COLO668 (cell line): ENCODE measurements around the gene ARPC1A.
"Not testable (repeated sequence)": the region's sequence is repeated elsewhere in the genome, so short reads cannot be mapped to it uniquely, and the experiment has no call there.

Experiments used
- DNase-seq: peaks from one replicate; lab custom pipeline; 2025; ENCODE audit not compliant: unreplicated experiment; lab: John Stamatoyannopoulos, UW

ARPC1A gene

GRCh38 chr7:99386584-99387238 is 61.0 kb downstream of the ARPC1A start:
- DNase-seq, result no peak

GRCh38 chr7:99387239-99387635 is 61.5 kb downstream of the ARPC1A start:
- DNase-seq, result not testable (repeated sequence)

- no peak for DNase-seq
Measured at GRCh38 chr7:99387912-99388311, 62.2 kb downstream of the ARPC1A start.

GRCh38 chr7:99389772-99390171 is 64.1 kb downstream of the ARPC1A start:
- no peak for DNase-seq

- no peak for DNase-seq
Measured at GRCh38 chr7:99390941-99391602, 65.4 kb downstream of the ARPC1A start.

- DNase-seq, result peak; percentile 42
Measured at GRCh38 chr7:99392046-99392445, 66.3 kb downstream of the ARPC1A start.

GRCh38 chr7:99392659-99393354 is 67.1 kb downstream of the ARPC1A start:
- peak; percentile 92 for DNase-seq

GRCh38 chr7:99393355-99394187 is 67.9 kb downstream of the ARPC1A start:
- no peak for DNase-seq

GRCh38 chr7:99394188-99394502 is 68.4 kb downstream of the ARPC1A start:
- no peak for DNase-seq

- DNase-seq, result no peak
Measured at GRCh38 chr7:99395616-99396327, 70.1 kb downstream of the ARPC1A start.

- DNase-seq, result no peak
Measured at GRCh38 chr7:99396418-99397296, 71.0 kb downstream of the ARPC1A start.

- DNase-seq, result no peak
Measured at GRCh38 chr7:99397297-99397983, 71.7 kb downstream of the ARPC1A start.

- DNase-seq, result no peak
Measured at GRCh38 chr7:99398891-99399445, 73.3 kb downstream of the ARPC1A start.

- no peak for DNase-seq
Measured at GRCh38 chr7:99399597-99399996, 73.9 kb downstream of the ARPC1A start.

GRCh38 chr7:99402854-99403253 is 77.2 kb downstream of the ARPC1A start:
- DNase-seq, result no peak

- no peak for DNase-seq
Measured at GRCh38 chr7:99403764-99404163, 78.1 kb downstream of the ARPC1A start.

GRCh38 chr7:99404235-99404976 is 78.7 kb downstream of the ARPC1A start:
- DNase-seq, result no peak

GRCh38 chr7:99404977-99405320 is 79.3 kb downstream of the ARPC1A start:
- no peak for DNase-seq
